Fibroblast of lung (primary cell): ENCODE data around the gene ADGRD2.

Source experiments
- CTCF ChIP-seq, 2 donors: IDR thresholded peaks in 1 of 2; conservative IDR thresholded peaks in 1 of 2; 1 replicate in 1 of 2; 2 replicates in 1 of 2; pipeline ENCODE4 v1.5.1; 2011 to 2012; ENCODE audit warnings: low read length in 2 of 2, control low read depth in 1 of 2, inconsistent platforms in 1 of 2, low read depth in 1 of 2, mild to moderate bottlenecking in 1 of 2
- EZH2 ChIP-seq: IDR thresholded peaks from 2 replicates; pipeline ENCODE4 v1.5.1; 2012; ENCODE audit warnings: low read length, control low read depth, mild to moderate bottlenecking; ENCODE audit errors: missing control alignments

GRCh38 chr9:124505901-124506346 lies 55.7 kb downstream of the ADGRD2 start:
- TF ChIP-seq CTCF (conservative IDR thresholded peaks at IDR 0.05 in 1 of 2, IDR thresholded peaks at IDR 0.05 in 1 of 2; ENCODE audit: low read depth in 1 of 2, low read length in 2 of 2) (no peak), EZH2 (no peak)
